Renal pelvis (tissue), 4 donors: ENCODE measurements around the gene SLC16A3. TPM values are rescaled to one million over a fixed set of nuclear protein-coding genes. Genes with fewer than 3 reads are reported as not detected.
A peak's percentile ranks its signal among the peaks of the same experiment; 100 is the strongest.
"Not testable (repeated sequence)": the region's sequence is repeated elsewhere in the genome, so short reads cannot be mapped to it uniquely, and the experiment has no call there.

ENCODE experiments used
- DNase-seq: peaks from one replicate; pipeline ENCODE4 v3.0.0-alpha.2; 2013
- polyA plus RNA-seq, 3 donors: library from polyadenylated mRNA; unstranded; fragments of 120-200 nt; gene quantifications; one replicate each; pipeline ENCODE4 v1.2.1, GENCODE V29; 2013; ENCODE audit not compliant: insufficient read length in 3 of 3

Gene SLC16A3
- polyA plus RNA-seq, 3 donors, result 13.6 to 15.2 (median 13.9) TPM

DNA sequence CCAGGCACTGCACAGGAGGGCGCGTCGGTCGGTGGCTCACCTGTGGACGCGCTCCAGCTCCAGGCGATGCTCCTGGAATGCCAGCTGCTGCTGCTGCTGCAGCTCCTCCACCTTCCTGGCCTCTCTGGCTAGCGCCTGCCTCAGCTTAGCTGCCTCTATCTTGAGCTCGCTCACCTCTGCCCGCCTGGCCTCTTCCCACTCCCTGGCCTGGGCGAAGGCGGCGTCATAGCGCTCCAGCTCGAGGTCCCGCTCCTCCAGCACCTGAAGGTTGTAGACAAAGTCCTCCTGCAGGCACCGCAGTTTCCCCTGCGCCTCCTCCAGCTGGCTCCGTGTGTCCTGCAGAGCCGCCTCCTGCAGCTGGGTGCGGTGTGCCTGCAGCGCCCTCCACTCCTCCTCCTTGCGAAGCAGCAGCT, 27.3 kb upstream of the SLC16A3 start:
- DNase-seq, result peak; percentile 23

DNA sequence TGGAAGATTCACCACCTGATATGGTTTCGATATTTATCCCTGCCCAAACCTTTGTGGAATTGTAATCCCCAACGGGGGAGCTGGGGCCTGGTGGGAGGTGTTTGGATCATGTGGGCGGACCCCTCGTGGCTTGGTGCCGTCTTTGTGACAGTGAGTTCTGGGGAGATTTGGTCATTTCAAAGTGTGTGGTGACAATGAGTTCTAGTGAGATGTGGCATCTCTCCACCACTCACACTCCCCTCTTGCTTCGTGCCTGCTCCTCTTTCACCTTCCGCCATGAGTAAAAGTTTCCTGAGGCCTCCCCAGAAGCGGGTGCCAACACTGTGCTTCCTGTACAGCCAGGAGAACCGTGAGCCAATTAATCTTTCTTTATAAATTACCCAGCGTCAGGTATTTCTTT, 25.9 kb upstream of the SLC16A3 start:
- DNase-seq, result no peak

DNA sequence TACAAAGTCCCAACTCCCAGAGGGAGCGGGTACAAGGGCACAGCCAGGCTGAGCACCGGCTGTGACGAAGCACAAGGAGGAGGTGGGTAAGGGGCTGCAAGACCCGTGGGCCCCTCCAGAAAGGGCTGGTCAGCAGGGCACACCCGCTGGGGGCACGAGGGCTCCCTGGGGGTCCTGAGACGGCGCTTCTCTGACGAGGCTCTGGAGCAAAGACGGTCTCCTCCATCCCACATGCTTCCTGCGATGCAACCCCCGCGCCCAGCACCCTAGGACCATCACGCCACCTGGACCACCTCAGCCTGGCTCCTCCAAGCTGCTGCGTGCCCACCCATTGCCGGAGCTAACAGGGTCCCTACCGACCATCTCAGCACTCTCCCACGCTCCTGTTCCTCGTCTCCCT, 24.9 kb upstream of the SLC16A3 start:
- no peak for DNase-seq

DNA sequence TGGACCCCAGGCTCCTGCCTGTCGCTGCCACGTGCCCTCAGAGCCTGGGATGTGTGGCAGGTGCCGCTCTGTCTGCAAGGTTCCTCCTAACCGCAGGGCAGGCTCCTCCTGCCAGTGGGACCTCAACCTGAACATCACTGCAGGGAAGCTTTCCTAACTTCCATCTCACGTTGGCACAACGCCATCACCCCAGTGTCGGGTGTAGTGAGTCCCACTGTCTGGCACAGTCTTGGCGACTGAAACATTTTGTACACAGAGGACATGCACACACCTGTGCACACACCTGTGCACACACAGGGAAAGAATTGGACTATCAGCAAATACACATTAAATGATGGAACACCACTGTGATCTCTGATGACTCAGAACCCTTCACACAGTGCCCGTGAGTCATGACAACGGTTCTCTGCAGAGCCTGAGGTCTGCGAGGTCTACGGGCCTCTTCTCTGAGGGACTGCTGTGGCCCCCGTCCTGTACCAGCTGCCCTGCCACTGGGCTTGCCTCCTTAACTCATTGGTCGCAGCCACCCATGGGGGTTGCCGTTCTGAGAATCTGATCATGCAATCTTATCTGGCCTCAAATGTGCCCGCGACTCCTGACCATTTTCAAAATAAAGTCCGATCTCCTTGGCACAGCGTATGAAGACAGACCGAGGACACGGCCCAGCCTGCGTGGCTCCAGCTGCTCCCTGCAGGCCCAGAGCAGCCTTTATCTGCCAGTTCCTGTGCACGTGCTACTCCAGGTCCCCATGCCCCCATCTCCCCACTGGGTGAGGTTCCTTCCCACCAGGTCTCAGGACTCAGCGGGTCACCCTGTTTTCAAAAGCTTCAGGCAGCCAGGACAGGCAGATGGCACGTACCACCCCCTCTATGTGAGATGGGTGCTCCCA, 23.8 kb upstream of the SLC16A3 start:
- DNase-seq, result no peak

DNA sequence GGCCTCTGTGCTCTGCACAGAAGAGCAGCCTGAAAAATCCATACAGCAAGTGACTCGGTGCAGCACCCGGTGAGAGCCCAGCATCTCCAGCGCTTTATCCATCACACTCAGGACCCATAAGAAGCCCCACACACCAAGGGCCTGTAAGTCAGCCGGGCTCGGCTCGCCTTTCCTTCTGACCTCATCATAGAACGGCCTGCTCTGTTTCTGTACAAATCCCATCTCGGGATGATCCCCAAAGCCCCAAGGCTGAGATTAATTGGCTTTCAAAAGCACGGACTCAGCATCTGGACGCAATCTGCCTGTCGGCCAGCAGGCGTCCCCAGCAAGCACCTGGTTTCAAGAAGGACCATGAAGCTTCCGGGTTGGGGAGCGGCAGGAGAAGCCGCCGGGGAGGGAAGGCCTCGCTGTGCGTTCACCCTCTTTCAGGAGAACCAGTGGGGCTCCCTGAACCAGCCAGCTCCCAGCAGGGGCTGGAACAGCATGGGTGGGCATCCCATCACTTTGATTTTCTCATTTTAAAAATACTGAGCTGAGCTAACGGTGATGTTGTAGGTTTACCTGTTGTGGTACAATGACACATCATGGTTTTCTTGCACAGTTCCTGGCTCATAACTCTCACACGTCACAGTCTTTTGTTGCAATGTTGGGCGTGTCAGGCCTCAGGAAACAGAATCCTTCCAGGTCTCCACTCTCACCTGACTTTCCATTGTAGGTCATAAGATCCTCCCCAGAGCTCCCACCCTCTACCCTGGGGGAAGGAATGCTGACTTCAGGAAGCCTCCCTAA, 22.9 kb upstream of the SLC16A3 start:
- peak; percentile 65 for DNase-seq

DNA sequence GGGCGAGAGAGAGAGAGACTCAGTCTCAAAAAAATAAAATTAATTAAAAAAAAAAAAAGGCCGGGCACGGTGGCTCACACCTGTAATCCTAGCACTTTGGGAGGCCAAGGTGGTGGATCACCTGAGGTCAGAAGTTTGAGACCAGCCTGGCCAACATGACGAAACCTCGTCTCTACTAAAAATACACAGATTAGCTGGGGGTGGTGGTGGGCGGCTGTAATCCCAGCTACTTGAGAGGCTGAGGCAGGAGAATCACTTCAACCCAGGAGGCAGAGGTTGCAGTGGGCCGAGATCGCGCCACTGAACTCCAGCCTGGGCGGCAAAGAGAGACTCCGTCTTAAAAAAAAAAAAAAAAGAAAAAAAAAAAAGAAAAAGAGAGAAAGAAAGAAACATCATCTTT, 18.2 kb upstream of the SLC16A3 start:
- DNase-seq, result not testable (repeated sequence)

DNA sequence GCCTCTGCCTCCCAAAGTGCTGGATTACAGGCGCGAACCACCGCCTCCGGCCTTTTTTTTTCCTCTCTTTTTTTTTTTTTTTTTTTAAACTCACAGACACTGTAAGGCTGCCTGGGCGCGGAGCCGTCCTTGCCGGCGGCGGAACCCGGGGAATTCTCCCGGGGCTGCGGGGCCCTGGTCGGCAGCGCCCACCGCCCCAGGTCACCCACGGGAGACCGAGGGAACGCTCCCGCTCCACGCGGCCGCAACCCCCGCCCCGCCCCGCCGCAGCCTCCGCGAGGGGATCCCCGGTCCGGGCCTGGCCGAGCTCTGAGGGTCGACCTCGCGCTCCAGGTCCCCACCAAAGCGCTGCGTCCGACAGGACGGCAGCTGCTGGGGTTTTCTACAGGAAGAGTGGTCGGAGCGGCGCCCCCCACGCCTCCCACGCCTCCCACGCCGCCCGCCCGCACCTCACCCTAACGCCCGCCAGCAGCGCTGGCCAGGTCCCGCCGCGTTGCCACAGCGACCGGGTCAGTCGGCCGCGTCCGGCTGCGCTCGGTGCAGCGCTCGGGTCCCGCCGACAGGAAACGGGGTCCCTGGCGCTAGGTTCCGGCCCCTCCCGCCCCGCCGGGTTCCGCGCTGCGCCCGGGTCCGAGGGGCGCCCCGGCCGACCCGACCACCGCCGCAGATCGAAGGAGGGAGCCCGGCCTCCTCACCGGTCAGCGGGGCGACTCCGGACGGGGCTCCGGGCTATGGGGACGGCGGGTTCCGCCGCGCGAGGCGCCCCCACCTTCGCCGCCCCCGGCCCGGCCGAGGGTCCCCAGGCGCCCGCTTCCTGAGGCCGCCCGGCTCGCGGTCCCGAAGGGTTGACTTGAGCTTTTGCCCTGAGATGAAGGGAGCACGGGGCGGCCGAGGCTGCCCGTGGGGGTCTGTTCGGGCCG, 16.3 kb upstream of the SLC16A3 start, which contains the start of gene CCDC57:
Gene CCDC57 (minus strand): TSS at position 512 of the 920 bp plus-strand sequence. CDS start 10,898 bp downstream, outside the sequence.
- peak; percentile 79 for DNase-seq

DNA sequence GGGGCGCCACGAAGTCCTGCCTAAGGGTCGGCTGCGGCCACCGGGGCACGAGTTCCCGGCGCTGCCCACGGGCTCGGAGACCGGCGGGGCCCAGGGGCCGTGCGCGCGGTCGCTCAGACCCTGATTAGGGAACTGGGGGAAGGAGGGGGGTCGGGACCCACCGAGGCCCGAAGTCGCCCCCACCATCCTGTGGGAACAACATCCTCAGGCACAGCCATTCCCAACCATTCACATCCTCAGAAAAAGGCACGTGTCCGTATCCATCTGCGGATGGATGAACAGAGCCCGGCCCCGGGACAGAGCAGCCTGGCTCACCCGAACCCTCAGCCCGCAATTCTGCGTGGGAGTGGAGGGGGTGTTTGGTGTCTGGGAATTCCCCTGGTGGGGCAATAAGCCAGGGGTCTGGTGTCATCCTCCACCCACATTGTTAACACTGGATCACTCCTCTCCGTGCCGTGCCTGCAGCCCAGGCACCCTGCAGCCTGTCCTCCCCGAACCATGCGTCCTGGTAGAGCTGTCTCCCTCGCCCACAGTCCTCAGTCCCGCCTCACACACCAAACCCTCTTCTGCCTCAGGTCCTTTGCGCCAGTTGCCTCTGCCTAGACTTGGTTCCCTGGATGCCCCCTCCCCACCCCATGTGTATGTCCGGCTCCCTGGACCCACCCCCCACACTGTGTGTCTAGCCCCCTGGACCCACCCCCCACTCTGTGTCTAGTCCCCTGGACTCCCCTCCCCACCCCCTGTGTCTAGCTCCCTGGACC, 15.4 kb upstream of the SLC16A3 start:
- no peak for DNase-seq

DNA sequence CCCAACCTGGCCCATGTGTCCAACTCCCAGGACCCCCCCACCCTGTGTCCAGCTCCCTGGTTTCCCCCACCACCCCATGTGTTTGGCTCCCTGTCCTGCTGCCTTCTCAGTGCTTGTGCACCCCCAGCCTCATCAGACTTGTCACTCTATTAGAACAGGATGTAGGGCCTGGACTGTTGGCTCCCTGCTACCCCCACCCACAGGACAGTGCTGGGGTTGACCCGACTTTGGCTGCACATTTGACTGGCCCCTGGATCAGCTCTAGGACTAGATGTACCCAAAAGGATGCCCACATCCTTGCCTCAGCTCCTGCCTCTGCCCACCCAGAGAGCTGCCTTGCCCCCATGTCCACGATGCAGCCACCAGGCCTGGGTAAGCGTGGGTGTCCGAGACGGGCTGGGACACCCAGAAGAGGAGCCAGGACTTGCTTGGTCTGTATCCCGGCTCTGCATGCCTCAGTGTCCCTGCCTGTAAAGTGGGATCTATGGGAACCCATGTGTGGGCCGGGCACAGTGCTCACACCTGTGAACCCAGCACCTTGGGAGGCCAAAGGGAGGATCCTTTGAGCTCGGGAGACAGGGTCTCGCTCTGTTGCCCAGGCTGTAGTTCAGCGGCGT, 14.7 kb upstream of the SLC16A3 start:
- DNase-seq, result no peak

DNA sequence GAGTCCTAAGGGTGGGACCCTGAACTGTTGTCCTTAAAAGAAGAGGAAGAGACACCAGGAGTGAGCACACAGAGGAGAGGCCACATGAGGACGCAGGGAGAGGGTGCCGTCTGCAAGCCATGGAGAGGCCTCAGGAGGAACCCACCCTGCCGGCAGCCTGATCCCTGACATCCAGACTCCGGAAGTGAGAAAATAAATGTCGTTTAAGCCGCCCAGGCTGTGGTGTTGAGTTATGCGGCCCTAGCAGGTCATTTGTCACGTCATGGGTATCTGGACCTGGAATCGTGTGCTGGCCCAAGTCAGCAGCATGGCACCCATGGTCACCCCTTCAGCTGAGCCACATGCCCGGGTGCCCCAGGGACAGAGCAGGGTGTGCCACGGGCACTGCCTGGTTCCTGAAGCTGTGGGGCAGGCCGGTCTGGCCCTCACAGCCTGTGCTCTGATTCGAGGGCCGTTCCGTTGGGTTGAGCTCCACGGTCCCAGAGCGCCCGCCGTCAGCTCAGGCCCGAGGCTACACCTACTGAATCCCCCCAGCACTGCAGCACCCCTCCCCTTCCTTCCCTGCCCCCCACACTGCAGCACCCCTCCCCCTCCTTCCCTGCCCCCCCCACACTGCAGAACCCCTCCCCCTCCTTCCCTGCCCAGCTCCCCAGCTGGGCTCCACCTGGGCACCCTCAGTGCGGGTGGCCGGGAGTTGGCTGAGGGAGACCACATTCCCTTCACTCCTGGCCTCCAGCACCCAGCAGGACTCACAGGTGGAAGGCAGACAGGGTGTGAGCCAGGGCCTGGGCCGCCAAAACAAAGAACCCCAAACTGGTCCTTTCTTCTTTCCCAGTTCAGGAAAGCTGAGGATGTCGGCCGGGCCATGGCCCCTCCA, 13.5 kb upstream of the SLC16A3 start:
- DNase-seq, result no peak

DNA sequence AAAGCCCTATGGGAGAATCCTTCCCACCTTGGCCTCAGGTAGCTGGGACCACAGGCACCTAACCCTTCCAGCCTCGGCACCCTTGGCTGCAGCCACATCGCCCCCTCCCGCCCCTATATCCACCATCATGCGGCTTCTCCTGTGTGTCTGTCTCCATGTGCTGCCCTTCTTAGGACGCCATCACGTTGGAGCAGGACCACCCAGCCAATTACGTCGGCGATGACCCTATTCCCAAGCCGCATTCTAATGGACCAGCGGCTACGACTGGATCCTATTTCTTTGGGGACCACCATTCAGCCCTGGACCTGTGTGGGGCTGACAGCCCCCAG, 12.9 kb upstream of the SLC16A3 start:
- no peak for DNase-seq

DNA sequence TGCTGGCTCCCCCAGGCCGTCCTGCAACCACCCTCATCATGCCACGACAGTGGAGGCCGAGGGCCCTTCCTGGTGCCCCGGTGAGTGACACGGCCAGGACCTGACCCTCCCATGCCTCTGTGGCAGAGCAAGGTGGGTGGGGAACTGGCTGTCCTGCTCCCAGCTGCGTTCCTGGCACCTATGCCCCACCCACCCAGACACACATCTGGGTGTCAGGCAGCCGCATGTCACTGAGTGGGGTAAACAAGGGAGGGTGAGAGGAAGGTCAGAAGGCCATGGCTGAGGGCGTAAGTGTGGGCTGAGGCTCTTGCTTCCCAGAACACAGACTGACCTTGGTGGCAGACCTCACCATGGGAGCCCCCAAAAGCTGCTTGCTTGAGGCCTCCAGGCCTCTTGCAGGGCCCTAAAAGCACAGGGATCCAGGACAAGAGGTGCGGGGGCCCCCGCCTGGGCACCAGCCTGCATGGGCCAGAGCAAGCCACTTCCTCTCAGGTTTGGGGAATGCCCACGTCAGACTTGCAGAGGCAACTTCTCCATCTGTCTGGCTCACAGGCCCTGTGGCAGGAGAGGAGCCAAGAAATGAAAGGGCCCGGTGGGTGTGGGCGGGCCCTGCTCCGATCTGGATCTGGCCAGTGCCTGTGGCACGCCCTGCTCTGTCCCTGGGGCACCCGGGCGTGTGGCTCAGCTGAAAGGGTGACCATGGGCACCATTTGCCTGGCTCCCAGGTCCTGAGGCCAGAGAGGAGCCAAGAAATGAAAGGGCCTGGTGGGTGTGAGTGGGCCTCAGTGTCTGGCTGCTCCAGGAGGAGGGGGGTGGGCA, 12.3 kb upstream of the SLC16A3 start:
- DNase-seq, result no peak

DNA sequence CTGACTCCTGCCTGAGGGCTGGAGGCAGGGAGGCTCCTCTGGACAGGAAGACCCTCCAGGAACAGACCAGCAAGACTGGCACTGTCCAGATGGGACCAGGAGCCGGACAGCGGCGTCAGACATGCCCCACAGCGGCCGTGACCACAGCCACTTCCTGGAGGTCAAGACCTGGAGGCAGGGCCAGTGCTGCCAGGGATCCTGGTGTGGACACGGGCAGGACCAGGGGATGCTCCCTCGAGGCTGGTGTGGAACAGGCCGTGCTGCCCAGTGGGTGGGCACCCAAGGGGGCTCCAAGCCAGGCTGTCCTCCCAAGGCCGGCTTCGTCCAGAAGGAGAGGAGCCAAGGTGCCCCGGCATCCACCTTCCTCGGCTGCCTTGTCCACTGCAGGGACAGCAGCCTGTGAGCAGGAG, 11.7 kb upstream of the SLC16A3 start:
- DNase-seq, result no peak

DNA sequence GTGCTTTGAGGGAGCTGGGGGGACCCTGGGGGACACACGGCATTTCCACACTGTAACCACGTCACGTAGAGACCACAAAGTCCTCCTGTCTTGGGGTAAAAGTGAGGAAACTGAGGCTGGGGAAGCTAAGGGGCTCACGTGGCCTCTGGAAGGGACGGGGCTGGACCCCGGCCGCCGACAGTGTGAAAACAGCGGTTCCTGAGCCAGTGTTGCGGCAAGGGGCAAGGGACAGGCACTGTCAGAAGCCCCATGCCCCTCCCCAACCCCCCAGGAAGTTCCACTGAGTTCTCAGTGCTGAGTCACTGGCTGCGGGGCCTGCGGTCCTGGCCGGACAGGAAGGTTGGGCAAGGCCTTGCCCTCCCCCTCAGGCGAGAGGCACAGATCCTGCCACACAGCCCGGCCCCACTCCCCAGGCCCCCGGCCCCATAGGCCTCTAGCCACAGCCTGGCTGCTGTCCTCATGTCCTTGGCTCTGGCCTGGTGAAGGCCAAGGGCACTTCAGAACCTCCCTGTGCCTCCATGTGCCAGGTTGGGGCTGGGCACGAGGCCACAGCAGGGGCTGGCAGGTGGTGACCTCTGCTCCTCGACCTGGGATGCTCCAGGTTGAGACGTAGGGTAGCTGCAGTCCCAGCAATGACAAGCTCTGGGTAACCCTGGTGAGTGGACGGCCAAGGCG, 11.2 kb upstream of the SLC16A3 start:
- DNase-seq, result no peak

DNA sequence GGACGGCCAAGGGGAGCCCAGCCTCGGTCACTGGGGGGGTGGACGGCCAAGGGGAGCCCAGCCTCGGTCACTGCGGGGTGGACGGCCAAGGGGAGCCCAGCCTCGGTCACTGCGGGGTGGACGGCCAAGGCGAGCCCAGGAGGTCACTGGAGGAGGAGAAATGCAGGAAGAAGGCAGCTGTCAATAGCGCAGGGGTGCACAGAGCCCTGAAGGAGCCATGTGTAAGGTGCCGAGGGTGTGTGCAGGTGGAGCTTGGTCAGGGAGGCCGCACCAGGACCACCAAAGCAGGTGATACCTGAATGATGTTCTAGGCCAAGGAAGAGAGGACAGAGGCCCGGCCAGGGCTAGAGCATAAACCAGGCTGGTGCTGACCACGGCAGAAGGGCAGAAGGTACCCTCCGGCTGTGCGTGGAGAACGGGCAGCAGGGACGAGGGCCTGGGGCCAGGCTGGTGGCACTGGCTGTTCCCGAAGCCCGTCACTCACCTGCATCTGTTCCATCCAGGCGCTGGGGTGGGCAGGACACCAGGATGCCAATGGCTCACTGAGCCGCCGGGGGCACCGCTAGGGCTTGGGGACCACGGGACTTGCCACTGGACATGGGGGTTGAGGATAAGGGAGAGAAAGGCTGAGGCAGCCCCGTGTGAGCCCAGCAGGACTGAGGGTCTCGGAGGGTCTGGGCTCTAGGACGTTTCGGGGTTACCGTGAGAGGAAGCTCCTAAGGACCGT, 10.3 kb upstream of the SLC16A3 start:
- no peak for DNase-seq

DNA sequence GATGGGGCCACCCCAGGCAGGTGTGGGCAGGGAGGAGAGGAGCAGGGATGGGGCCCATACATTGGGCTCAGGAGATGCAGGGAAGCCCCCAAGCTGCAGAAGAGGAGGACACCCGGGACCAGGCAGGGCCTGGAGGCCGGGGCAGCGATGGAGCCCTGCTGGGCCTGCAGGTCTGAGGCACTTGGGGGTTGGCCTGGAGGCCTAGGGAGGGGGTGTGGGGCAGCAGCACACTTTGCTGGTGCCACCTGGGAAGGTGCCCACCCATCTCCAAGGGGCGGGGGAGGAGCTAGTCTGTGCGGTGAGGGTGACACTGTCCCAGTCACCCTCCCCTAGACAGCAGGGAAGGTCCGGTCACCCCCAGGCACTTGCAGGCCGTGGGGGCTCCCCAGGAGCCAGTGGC, 9.8 kb upstream of the SLC16A3 start:
- DNase-seq, result no peak
